HCT116 (cell line): ENCODE measurements around the gene CERT1.

Source experiments
- CTCF ChIP-seq, 3 experiments: fragments of 200-600 bp in 1 of 3; sonication (generic) in 1 of 3; IDR thresholded peaks in 2 of 3; conservative IDR thresholded peaks in 1 of 3; 2 replicates each; pipeline ENCODE4 v1.5.1; 2012 to 2017; ENCODE audit warnings: low read depth in 2 of 3, low read length in 2 of 3, antibody characterized with exemption in 1 of 3, borderline replicate concordance in 1 of 3, control low read depth in 1 of 3, mild to moderate bottlenecking in 1 of 3, mixed read lengths in 1 of 3, mixed run types in 1 of 3, moderate library complexity in 1 of 3; ENCODE audit not compliant: insufficient read depth in 1 of 3
- EZH2 ChIP-seq: fragments of 200-600 bp; sonication (generic); IDR thresholded peaks from 2 replicates; pipeline ENCODE4 v1.6.1; 2017; ENCODE audit warnings: antibody characterized with exemption, mixed run types
- POLR2A ChIP-seq: IDR thresholded peaks from 2 replicates; pipeline ENCODE4 v1.7.0; 2011; ENCODE audit warnings: borderline replicate concordance; ENCODE audit not compliant: insufficient read depth, insufficient read length; ENCODE audit errors: extremely low read depth

DNA sequence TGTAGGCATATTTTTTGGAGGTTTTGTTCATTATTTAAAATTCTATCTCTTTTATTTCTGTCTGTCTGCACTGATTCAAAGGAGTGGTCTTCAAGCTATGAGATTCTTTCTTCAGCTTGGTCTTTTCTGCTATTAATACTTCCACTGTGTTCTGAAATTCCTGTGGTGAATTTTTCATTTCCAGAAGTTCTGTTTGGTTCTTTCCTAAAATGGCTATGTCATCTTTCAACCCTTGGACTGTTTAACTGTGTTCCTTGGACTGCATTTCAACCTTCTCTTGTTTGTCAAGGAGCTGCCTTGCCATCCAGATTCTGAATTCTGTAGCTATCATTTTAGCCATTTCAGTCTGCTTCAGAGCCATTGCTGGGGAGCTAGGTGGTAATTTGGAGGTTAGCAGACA is 76.3 kb downstream of the CERT1 start:
- TF ChIP-seq EZH2 (no peak), CTCF (IDR thresholded peaks at IDR 0.05 in 2 of 3, conservative IDR thresholded peaks at IDR 0.05 in 1 of 3; ENCODE audit: borderline replicate concordance in 1 of 3, insufficient read depth in 1 of 3, low read depth in 2 of 3, low read length in 2 of 3) (no peak), POLR2A (no peak)
